Liver (tissue), 9 donors: ENCODE measurements around the gene PTPA. TPM values are rescaled to one million over a fixed set of nuclear protein-coding genes. Genes with fewer than 3 reads are reported as not detected.

Experiments used
- DNase-seq: peaks from one replicate; pipeline ENCODE4 v3.0.0-alpha.2; 2017; ENCODE audit warnings: low spot score
- H3K27ac ChIP-seq, 2 donors: one replicate each; pipeline ENCODE4 v1.7.0; 2013; ENCODE audit warnings: inconsistent platforms in 2 of 2, low read length in 2 of 2, control low read depth in 1 of 2, low read depth in 1 of 2, mild to moderate bottlenecking in 1 of 2
- H3K27me3 ChIP-seq, 4 donors: one replicate each; pipeline versions ENCODE4 v1.6.1 to v1.7.0; 2013; ENCODE audit warnings: low read length in 3 of 4, inconsistent platforms in 1 of 4, mild to moderate bottlenecking in 1 of 4, moderate library complexity in 1 of 4; ENCODE audit not compliant: control insufficient read depth in 4 of 4, insufficient read depth in 4 of 4
- H3K36me3 ChIP-seq, 4 donors: one replicate each; pipeline versions ENCODE4 v1.6.1 to v1.7.0; 2013; ENCODE audit warnings: low read length in 3 of 4, mild to moderate bottlenecking in 3 of 4, low read depth in 1 of 4, moderate library complexity in 1 of 4; ENCODE audit not compliant: control insufficient read depth in 4 of 4, insufficient read depth in 3 of 4
- H3K4me1 ChIP-seq, 4 donors: one replicate each; pipeline versions ENCODE4 v1.6.1 to v1.7.0; 2013; ENCODE audit warnings: low read length in 3 of 4, mild to moderate bottlenecking in 3 of 4, moderate library complexity in 1 of 4; ENCODE audit not compliant: control insufficient read depth in 4 of 4, insufficient read depth in 4 of 4
- H3K4me3 ChIP-seq, 3 donors: one replicate each; pipeline versions ENCODE4 v1.6.1 to v1.7.0; 2013; ENCODE audit warnings: low read length in 3 of 3, control low read depth in 1 of 3, low read depth in 1 of 3, mild to moderate bottlenecking in 1 of 3
- H3K9ac ChIP-seq, 2 donors: one replicate each; pipeline ENCODE4 v1.7.0; 2013; ENCODE audit warnings: low read length in 2 of 2, mild to moderate bottlenecking in 2 of 2, moderate library complexity in 2 of 2, control low read depth in 1 of 2, low read depth in 1 of 2
- H3K9me3 ChIP-seq, 4 donors: one replicate each; pipeline versions ENCODE4 v1.6.1 to v1.7.0; 2013; ENCODE audit warnings: low read length in 3 of 4; ENCODE audit not compliant: control insufficient read depth in 4 of 4
- FOXA1 ChIP-seq: IDR thresholded peaks from 2 replicates; pipeline ENCODE4 v1.6.1; 2016; ENCODE audit warnings: antibody characterized with exemption
- FOXA2 ChIP-seq: IDR thresholded peaks from 2 replicates; pipeline ENCODE4 v1.6.1; 2016; ENCODE audit warnings: antibody characterized with exemption
- GABPA ChIP-seq, 2 donors: IDR thresholded peaks in 1 of 2; conservative IDR thresholded peaks in 1 of 2; 2 replicates each; pipeline ENCODE4 v1.6.1; 2016; ENCODE audit warnings: antibody characterized with exemption in 2 of 2, mild to moderate bottlenecking in 1 of 2, moderate library complexity in 1 of 2
- HNF4G ChIP-seq: IDR thresholded peaks from 2 replicates; pipeline ENCODE4 v1.6.1; 2016; ENCODE audit warnings: antibody characterized with exemption
- JUND ChIP-seq, 2 donors: IDR thresholded peaks; 2 replicates each; pipeline ENCODE4 v1.6.1; 2016; ENCODE audit warnings: antibody characterized with exemption in 2 of 2
- RAD21 ChIP-seq, 2 donors: IDR thresholded peaks; 2 replicates each; pipeline ENCODE4 v1.6.1; 2016; ENCODE audit warnings: antibody characterized with exemption in 2 of 2, mild to moderate bottlenecking in 2 of 2
- RXRA ChIP-seq, 2 donors: IDR thresholded peaks; 2 replicates each; pipeline ENCODE4 v1.6.1; 2017 to 2018; ENCODE audit warnings: antibody characterized with exemption in 2 of 2, mild to moderate bottlenecking in 1 of 2
- SP1 ChIP-seq: IDR thresholded peaks from 2 replicates; pipeline ENCODE4 v1.6.1; 2018; ENCODE audit warnings: antibody characterized with exemption, mild to moderate bottlenecking
- TAF1 ChIP-seq: conservative IDR thresholded peaks from 2 replicates; pipeline ENCODE4 v1.6.1; 2016; ENCODE audit warnings: antibody characterized with exemption, mild to moderate bottlenecking
- YY1 ChIP-seq: IDR thresholded peaks from 2 replicates; pipeline ENCODE4 v1.6.1; 2016; ENCODE audit warnings: antibody characterized with exemption, mild to moderate bottlenecking
- WGBS: extraction: QIAGEN DNeasy Blood & Tissue Kit; methylation state at CpG from one replicate; pipeline ENCODE4 v1.1.7; 2013; 5-methylcytosine and 5-hydroxymethylcytosine counted together
- polyA plus RNA-seq, 2 donors: library from polyadenylated mRNA; stranded (reverse) in 1 of 2; unstranded in 1 of 2; fragments of 200-250 nt in 1 of 2; fragments of >200 nt in 1 of 2; fragmentation: Nextera tagmentation in 1 of 2; extraction: Ambion mirVana in 1 of 2; gene quantifications; one replicate each; pipeline versions ENCODE4 v1.2.1 to v1.2.3, GENCODE V29; 2013 to 2015
- total RNA-seq, 2 donors: library from RNA; depleted of rRNA; stranded (reverse); fragments of >200 nt; gene quantifications; one replicate each; pipeline ENCODE4 v1.2.3, GENCODE V29; 2014
- TF ChIP-seq, protein P1 (sequence below): fragments of 150-350 bp; IDR thresholded peaks from 2 replicates; pipeline ENCODE4 v1.5.1; 2017; ENCODE audit warnings: improper control_type of control experiment, low read depth, low read length; ENCODE audit not compliant: missing input control
- TF ChIP-seq, protein P2 (sequence below): IDR thresholded peaks from 2 replicates; pipeline ENCODE4 v1.6.1; 2016; ENCODE audit warnings: antibody characterized with exemption
- TF ChIP-seq, protein P3 (sequence below): IDR thresholded peaks from 2 replicates; pipeline ENCODE4 v1.6.1; 2016; ENCODE audit warnings: antibody characterized with exemption, mild to moderate bottlenecking
- TF ChIP-seq, protein P4 (sequence below): IDR thresholded peaks from 2 replicates; pipeline ENCODE4 v1.6.1; 2016; ENCODE audit warnings: antibody characterized with exemption
- donor health status: healthy.
- donor health status: healthy.
- donor health status: healthy.
- donor health status: healthy.
- donor health status: healthy.

PTPA gene
- total and polyA plus RNA-seq, 4 donors, result 27.6 to 66.0 (median 38.4) TPM

DNA sequence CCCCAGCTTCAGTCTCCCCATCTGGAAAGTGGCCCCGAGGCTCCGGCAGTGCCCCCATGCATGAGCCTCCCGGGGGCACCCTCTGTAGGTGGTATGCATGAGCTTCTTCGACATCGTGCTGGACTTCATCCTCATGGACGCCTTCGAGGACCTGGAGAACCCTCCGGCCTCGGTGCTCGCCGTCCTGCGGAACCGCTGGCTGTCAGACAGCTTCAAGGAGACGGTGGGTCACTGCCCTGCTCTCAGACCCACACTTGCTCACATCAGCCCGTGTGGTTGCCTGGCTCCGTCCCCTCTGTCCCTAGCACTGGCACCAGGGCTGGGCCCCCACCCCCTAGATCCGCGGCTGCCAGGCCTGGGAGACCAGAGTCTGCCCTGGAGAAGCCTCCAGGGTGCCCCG is 43.1 kb upstream of the PTPA start:
- Histone ChIP-seq H3K9me3 (no peaks in the 10 kb centered on the region), H3K4me3 (no peak overlapping the region), H3K36me3 (peaks cover 0 to 6% (median 0%) of the 10 kb centered on the region in 4 donors), H3K27me3 (no peaks in the 10 kb centered on the region), H3K27ac (peak overlapping the region in 1 of 2 donors; percentile 90), H3K9ac (no peak overlapping the region), H3K4me1 (peaks cover 22 to 55% (median 42%) of the 10 kb centered on the region in 4 donors)
- WGBS, result 95% methylated on average over 19 of the region's 19 CpGs
- no peak for TF ChIP-seq HNF4G
- DNase-seq, result no peak

DNA sequence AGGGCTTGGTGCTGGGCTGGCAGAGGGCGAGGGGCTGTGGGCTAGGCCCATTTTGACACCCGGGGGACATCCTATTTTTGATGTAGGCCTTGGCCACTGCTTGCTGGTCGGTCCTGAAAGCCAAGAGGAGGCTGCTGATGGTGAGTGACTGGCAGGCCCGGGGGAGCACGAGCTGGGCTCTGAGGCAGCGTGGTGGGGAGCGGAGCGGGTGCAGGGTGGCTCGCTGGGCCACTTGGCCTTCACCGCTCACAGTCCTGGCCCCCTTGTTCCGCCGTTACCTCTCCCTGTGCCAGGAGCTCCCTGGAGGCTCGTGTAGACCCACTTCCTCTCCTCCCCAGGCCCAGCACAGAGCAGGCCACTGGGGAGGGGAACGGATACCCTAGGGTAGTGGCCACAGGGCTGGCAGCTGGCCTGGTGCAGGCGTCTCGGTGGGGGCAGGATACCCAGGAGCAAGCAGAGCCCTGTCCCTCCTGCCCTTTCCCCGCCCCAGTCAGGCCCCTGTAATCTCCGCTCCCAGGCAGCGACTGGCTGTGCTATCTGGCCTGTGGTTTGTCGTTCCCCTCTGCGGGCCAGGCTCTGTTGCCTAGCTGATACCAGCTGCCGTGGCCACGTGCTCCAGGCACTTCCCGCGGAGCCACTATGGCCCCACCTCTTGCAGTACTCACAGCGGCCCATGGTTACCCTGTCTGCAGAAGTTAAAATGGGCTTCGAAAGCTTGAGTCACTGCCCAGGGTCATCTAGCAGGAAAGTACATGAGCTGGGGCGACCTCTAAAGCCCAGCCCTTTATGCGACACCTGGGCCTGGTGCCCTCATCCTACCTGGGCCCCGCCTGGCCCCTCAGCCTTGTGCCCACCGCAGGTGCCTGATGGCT is 42.0 kb upstream of the PTPA start:
- peak; percentile 88 for DNase-seq
- H3K4me1 ChIP-seq, result peaks cover 22 to 53% (median 37%) of the 10 kb centered on the region in 4 donors

More for the DNA sequence above, 42.0 kb upstream of the PTPA start:
- no peaks in the 10 kb centered on the region for H3K27me3 ChIP-seq
- H3K4me3 ChIP-seq, result no peak overlapping the region
- TF ChIP-seq YY1 (peak; percentile 59), FOXA1 (no peak), GABPA (IDR thresholded peaks at IDR 0.05 in 1 of 2, conservative IDR thresholded peaks at IDR 0.05 in 1 of 2) (peak in 1 of 2 donors; percentile 24), TAF1 (peak; percentile 31), FOXA2 (no peak), RXRA (IDR thresholded peaks at IDR 0.05) (no peak), JUND (IDR thresholded peaks at IDR 0.05) (no peak), SP1 (no peak), RAD21 (IDR thresholded peaks at IDR 0.05) (peak in 1 of 2 donors; percentile 35)
- TF ChIP-seq, protein P1, sequence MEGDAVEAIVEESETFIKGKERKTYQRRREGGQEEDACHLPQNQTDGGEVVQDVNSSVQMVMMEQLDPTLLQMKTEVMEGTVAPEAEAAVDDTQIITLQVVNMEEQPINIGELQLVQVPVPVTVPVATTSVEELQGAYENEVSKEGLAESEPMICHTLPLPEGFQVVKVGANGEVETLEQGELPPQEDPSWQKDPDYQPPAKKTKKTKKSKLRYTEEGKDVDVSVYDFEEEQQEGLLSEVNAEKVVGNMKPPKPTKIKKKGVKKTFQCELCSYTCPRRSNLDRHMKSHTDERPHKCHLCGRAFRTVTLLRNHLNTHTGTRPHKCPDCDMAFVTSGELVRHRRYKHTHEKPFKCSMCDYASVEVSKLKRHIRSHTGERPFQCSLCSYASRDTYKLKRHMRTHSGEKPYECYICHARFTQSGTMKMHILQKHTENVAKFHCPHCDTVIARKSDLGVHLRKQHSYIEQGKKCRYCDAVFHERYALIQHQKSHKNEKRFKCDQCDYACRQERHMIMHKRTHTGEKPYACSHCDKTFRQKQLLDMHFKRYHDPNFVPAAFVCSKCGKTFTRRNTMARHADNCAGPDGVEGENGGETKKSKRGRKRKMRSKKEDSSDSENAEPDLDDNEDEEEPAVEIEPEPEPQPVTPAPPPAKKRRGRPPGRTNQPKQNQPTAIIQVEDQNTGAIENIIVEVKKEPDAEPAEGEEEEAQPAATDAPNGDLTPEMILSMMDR, result peak; percentile 1
- TF ChIP-seq, protein P2, sequence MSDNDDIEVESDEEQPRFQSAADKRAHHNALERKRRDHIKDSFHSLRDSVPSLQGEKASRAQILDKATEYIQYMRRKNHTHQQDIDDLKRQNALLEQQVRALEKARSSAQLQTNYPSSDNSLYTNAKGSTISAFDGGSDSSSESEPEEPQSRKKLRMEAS, result peak; percentile 92
- TF ChIP-seq, protein P3, sequence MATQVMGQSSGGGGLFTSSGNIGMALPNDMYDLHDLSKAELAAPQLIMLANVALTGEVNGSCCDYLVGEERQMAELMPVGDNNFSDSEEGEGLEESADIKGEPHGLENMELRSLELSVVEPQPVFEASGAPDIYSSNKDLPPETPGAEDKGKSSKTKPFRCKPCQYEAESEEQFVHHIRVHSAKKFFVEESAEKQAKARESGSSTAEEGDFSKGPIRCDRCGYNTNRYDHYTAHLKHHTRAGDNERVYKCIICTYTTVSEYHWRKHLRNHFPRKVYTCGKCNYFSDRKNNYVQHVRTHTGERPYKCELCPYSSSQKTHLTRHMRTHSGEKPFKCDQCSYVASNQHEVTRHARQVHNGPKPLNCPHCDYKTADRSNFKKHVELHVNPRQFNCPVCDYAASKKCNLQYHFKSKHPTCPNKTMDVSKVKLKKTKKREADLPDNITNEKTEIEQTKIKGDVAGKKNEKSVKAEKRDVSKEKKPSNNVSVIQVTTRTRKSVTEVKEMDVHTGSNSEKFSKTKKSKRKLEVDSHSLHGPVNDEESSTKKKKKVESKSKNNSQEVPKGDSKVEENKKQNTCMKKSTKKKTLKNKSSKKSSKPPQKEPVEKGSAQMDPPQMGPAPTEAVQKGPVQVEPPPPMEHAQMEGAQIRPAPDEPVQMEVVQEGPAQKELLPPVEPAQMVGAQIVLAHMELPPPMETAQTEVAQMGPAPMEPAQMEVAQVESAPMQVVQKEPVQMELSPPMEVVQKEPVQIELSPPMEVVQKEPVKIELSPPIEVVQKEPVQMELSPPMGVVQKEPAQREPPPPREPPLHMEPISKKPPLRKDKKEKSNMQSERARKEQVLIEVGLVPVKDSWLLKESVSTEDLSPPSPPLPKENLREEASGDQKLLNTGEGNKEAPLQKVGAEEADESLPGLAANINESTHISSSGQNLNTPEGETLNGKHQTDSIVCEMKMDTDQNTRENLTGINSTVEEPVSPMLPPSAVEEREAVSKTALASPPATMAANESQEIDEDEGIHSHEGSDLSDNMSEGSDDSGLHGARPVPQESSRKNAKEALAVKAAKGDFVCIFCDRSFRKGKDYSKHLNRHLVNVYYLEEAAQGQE, result peak; percentile 68
- TF ChIP-seq, protein P4, sequence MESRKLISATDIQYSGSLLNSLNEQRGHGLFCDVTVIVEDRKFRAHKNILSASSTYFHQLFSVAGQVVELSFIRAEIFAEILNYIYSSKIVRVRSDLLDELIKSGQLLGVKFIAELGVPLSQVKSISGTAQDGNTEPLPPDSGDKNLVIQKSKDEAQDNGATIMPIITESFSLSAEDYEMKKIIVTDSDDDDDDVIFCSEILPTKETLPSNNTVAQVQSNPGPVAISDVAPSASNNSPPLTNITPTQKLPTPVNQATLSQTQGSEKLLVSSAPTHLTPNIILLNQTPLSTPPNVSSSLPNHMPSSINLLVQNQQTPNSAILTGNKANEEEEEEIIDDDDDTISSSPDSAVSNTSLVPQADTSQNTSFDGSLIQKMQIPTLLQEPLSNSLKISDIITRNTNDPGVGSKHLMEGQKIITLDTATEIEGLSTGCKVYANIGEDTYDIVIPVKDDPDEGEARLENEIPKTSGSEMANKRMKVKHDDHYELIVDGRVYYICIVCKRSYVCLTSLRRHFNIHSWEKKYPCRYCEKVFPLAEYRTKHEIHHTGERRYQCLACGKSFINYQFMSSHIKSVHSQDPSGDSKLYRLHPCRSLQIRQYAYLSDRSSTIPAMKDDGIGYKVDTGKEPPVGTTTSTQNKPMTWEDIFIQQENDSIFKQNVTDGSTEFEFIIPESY, result no peak
- peak overlapping the region; percentile 88 to 90 for H3K27ac ChIP-seq
- H3K9ac ChIP-seq, result peak overlapping the region; percentile 1 to 33
- no peaks in the 10 kb centered on the region for H3K9me3 ChIP-seq
- WGBS, result 49% methylated on average over 31 of the region's 31 CpGs
- H3K36me3 ChIP-seq, result peaks cover 0 to 6% (median 0%) of the 10 kb centered on the region in 4 donors
